GM21381 (cell line): ENCODE data around the gene MTX2.
"Not testable (repeated sequence)": the region's sequence is repeated elsewhere in the genome, so short reads cannot be mapped to it uniquely, and the experiment has no call there.

Experiments
- ATAC-seq: cut with Tn5 transposase; IDR thresholded peaks from one replicate; pipeline ENCODE4 v1.9.1; 2021; ENCODE audit warnings: mild to moderate bottlenecking, moderate library complexity; ENCODE audit not compliant: unreplicated experiment

MTX2 gene

DNA sequence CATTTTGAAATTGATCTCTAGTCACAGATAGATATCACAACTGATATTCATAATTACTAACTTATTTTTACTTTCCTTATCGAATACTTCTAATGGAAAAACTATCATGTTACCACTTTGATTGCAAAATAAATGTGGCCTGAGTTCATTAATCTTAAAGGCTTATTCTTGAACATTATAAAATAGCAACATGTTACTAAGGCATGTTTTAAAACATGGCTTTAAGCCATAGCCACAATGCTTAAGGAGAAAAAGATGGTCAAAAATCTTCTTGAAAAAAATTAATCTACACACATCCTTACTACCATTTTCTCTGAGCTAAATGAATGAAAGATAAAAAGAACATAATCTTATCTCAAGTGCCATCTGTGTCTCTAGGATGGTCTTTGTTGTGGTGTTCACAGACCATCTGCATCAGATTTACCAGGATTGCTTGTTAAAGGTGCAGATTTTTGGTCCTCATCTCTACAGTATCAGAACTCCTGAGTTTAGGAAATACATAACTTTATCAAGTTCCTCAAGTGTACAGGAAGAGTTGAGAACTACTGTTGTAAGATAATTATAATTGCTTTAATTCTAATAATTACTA is 15.3 kb downstream of the MTX2 start:
- no peak for ATAC-seq

GRCh38 chr2:176285321-176285720 is 16.1 kb downstream of the MTX2 start:
- ATAC-seq = no peak

DNA sequence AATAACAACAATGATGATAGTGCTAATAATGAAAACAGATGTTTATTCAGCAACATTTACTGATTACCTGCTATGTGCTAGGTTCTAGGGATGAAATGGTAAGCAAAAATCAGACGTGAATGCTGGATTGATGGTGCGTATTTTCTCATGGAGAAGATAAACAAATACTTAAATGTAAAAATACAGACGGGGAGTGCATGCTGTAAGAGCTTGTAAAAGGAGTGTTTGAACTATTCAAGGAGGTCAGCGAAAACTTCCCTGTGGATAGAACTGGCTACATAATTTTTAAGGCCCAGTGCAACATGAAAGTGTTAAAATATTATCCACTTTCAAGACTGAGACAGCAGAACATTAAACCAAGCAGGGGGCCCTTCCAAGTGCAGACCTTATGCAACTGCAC is 22.1 kb downstream of the MTX2 start:
- no peak for ATAC-seq

GRCh38 chr2:176291809-176292283 is 22.6 kb downstream of the MTX2 start:
- peak; percentile 93 for ATAC-seq

DNA sequence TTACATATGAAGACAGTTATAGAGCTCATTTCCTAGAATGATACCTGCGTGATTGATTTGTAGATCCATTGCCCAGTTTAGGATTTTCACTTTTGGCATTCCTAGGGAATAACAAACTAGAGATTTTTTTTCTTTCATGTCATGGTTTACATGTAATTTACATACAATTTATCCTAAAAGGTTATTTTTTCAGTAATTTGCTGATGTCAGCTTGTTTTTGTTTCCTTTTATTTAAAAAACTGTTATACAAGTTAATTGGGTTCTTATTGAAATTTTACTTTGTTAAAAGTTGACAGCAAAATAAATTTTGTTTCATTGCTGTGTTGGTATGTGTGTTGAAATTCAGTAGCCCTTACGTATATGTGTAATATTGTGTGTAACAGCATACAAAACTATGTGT is 23.4 kb downstream of the MTX2 start:
- ATAC-seq = no peak

DNA sequence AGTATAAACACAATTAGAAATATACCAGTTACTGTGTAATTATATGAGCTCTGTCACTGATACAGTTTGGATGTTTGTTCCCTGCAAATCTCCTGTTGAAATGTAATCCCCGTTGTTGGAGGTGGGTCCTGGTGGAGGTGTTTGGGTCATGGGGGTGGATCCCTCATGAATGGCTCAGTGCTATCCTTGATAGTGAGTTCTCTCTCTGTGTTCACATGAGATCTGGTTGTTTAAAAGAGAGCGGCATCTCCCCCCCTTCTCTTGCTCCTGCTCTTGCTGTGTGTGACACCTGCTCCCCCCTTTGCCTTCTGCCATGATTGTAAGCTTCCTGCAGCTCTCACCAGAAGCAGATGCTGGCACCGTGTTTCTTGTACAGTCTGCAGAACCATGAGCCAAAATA is 24.1 kb downstream of the MTX2 start:
- no peak for ATAC-seq

DNA sequence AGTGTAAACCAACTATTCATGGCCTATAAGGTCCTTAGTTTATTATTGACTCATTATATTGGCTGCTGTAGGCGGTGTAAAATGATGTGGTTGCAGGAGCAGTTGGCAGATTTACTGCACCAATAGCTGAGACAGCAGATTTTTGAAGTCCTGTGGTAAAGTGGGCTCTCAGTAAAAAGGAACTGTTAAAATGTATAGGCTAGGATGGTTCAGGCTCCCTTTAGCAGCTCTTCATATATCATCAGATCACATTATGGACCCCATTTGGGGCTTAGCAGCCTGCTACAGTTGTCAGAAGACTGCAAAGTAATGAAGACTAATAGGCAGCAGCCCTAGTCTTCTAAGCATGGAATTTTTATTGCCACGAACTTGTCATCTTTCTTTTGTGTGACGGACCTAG is 27.8 kb downstream of the MTX2 start:
- no peak for ATAC-seq

GRCh38 chr2:176297737-176298136 is 28.5 kb downstream of the MTX2 start:
- no peak for ATAC-seq

GRCh38 chr2:176306020-176306419 is 36.8 kb downstream of the MTX2 start:
- ATAC-seq = not testable (repeated sequence)

DNA sequence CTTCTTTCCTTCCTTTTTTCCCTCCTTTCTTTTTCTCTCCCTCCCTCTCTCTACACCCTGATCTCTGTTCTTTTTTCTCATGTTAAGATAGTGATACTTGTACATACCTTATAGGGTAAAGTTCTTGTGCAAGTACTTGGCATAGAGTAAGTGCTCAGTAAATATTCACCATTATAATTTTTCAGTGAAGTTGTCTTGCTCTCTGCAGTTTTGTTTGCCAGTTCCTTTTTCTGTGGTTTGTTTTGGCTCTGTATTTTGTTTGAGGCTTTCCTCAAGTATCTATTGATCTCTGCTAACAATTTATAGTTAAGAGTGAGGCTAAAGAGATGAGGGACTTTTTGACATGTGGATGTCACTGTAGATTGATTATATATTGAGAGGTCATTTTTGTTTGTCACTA is 48.0 kb downstream of the MTX2 start:
- ATAC-seq = no peak

DNA sequence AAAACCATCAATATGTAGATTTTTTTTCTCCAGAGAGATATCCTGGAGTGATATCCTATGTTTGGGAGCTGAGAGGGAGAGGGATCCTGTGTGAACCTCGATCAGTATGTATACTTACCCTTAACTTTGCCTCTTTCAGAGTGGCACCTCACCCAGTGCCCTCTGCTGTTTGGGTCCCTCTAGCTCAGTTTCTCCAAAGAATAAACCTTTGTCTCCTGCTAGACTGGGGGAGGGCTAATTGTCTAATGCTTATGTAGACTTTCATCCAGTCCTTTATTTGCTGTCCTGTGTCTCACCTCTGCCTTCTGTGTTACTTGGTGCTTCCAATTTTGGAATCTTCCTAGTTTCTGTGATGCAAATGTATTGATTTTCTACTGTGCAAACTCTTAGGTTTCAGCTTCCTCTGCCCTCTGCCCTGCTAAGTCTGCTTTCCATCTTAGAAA is 48.4 kb downstream of the MTX2 start:
- ATAC-seq = no peak

GRCh38 chr2:176321916-176322315 is 52.7 kb downstream of the MTX2 start:
- no peak for ATAC-seq

DNA sequence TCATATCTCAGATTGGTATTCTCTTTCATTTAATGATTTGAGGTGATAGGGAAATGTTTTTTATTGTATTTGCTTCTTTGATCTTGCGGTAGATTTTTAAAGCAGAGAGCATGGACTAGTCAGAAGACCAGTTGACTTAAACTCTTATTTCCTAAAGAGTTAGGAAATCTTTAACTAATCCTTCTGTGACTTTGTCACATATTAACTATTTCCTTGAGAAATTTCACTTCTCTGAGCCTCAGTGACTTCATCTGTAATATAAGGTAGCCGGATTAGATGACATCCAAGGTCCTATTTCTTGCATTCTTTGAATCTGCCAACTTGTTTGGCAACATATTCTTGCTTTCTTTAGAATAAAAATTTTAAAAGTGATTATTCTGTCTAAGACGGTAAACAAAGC is 55.6 kb downstream of the MTX2 start:
- ATAC-seq = no peak

DNA sequence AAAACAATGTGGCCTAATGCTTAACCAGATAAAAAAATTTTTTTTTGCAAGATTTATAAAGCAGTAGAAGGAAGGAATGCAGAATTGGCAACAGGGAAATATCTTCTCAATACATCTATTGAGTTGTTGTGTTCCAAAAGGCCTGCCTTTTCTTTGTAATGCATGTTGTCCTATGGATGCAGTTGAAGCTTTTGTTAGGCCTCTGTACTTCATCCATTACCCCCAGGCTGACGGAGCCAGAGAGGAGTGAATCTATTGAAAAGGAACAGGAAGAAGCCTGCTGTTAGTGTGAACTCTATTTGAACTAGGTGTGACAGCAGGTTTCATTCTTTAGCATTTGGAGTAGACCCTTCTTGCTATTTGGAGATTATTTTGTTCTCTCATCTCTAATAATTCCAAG is 56.5 kb downstream of the MTX2 start:
- no peak for ATAC-seq

DNA sequence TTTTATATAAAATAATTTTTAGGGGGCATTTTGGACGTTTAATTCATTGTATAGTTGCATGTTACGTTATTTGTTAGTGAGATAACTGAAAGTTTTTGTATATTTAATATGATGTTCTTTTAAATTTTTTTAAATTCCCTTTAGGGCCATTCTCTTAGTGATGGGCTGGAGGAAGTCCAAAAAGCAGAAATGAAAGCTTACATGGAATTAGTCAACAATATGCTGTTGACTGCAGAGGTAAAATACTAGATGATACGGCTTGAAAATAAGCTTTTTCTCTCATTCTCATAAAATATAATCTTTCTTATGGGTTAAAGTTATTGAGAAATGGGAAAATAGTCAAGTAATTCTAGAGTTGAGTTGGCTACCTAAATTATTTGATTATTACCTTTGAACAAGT is 58.9 kb downstream of the MTX2 start:
- ATAC-seq = no peak

DNA sequence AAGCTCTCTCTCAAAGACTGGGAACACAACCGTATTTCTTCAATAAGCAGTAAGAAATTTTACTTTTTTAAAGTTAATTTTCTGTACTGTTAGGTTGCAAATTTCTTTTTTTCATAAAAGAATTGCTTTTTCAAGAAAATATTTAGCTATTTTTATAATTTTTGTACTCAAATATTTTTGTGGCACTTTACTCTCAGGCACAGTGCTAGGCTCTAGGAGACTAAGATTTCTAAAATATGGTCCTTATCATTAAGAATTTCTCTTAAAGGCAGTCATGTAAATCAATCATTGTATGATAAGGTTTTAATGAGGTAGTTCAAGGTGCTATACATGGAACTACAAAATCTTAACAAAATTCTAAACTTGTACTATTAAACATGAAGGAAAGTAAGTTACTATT is 61.4 kb downstream of the MTX2 start:
- ATAC-seq = no peak

GRCh38 chr2:176331646-176332045 is 62.4 kb downstream of the MTX2 start:
- no peak for ATAC-seq

GRCh38 chr2:176334729-176335128 is 65.5 kb downstream of the MTX2 start:
- no peak for ATAC-seq

DNA sequence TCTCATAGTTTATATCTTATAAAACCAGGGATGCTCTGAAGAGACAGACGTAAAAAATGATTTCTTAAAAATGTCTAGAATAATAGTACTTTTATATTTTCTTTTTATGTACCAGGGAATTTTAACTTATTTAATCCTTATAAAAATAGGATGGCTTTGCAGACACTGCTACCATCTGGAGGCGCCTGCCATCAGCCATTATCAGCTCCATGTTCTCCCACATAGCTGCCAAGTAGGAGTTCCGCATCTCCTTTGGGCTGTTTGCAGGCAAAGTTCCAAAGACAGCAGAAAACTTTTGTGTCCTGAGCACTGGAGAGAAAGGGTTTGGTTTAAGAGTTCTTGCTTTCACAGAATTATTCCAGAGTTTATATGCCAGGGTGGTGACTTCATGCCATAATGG is 69.2 kb downstream of the MTX2 start:
- no peak for ATAC-seq

- ATAC-seq = no peak
Measured at GRCh38 chr2:176339208-176339607, 70.0 kb downstream of the MTX2 start.

DNA sequence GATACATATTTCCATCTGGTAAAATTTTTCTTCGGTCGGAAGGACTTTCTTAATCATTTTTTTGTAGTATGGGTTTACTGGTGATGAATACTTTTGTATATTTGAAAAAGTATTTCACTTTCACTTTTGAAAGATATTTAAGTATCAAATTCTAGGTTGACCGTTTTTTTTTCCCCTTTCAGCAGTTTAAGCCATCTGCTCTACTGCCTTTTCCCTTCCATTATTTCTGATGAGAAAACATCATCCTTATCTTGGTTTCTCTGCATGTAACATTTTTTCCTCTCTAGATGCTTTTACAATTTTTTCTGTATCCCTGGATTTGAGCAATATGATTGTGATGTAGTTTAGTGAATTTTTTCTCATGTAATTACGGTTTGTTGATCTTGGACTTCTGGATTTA is 87.0 kb downstream of the MTX2 start:
- ATAC-seq = no peak

DNA sequence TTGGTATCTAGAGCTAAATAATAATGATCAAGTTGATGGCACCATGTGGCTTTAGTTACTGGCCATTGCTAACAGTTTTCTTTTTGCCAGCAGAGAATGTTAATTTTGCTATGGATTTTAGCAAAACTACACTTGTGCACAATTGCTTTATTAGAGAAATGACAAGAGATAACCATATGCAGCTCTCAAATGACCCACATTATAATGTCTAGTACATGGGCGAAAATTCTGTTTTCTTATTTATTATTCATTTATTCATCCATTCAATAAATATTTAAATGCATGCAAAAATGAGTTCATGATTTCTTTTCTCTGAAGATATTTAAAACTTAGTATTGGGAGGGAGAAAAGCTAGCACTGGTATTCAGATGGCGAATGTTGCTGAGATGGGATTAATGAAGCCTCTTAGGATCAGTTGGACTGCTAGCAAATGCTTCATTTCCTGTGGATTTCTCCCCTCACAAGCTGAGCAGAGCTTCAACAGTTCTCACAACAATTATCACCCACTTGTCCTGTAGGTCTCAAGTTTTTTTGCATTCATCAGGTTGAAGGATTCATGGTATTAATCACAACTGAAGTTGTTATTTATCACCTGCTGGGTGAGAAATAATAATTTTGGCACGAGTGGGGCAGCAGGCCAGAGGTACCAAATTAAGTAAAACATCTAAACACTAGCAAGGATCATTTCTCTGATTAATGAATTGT is 95.2 kb downstream of the MTX2 start:
- ATAC-seq = no peak

- no peak for ATAC-seq
Measured at GRCh38 chr2:176368349-176368748, 99.1 kb downstream of the MTX2 start.
